HCT116 (cell line): ENCODE measurements around the gene CRY1. TPM values are rescaled to one million over a fixed set of nuclear protein-coding genes. Genes with fewer than 3 reads are reported as not detected.

Experiments
- ATAC-seq: fragments of 200-7000 bp; cut with Tn5 transposase; 2 replicates; pipeline ENCODE4 v1.9.1; 2020; ENCODE audit warnings: mild to moderate bottlenecking, moderate library complexity
- BruUV-seq: library from RNA; stranded (reverse); fragments of 400-500 nt; replicated peaks from 2 replicates; lab custom pipeline; 2021; lab: Mats Ljungman, UMichigan
- CTCF ChIA-PET: fragments of 300-600 bp; sonication (Branson Sonifier 250); formaldehyde crosslinking; loops from one replicate; lab custom pipeline; 2021; ENCODE audit warnings: antibody characterized with exemption; lab: Charles Lee
- POLR2A ChIA-PET: fragments of 300-600, 350-600 bp; sonication (Branson Sonifier 250); formaldehyde crosslinking; loops from one replicate; lab custom pipeline; 2021; ENCODE audit warnings: antibody characterized with exemption; lab: Charles Lee
- RAD21 ChIA-PET, 2 experiments: fragments of 300-600 bp; sonication (Branson Sonifier 250); formaldehyde crosslinking; loops; one replicate each; lab custom pipeline; 2023; ENCODE audit warnings: low total read pairs in 2 of 2; ENCODE audit not compliant: uncharacterized antibody in 2 of 2, unreplicated experiment in 2 of 2, low non-redundant PET in 1 of 2; lab: Charles Lee
- DNase-seq: peaks from one replicate; pipeline ENCODE4 v3.0.0-alpha.2; 2010; ENCODE audit warnings: low read depth, low spot score
- H2AFZ ChIP-seq: fragments of 200-600 bp; shearing (Covaris generic), sonication (generic); 2 replicates; pipeline ENCODE4 v1.6.1; 2017; ENCODE audit warnings: low read depth, mixed run types, mixed read lengths, antibody characterized with exemption, low read length; ENCODE audit not compliant: poor library complexity, severe bottlenecking
- H3K27ac ChIP-seq: 2 replicates; pipeline ENCODE4 v1.5.1; 2012; ENCODE audit warnings: low read depth, low read length
- H3K27me3 ChIP-seq: fragments of 200-600 bp; sonication (generic); 2 replicates; pipeline ENCODE4 v1.6.1; 2016; ENCODE audit warnings: mixed run types, low read length, mixed read lengths; ENCODE audit not compliant: insufficient read depth
- H3K36me3 ChIP-seq, 2 experiments: fragments of 200-500 bp in 1 of 2; fragments of 200-600 bp in 1 of 2; sonication (Bioruptor generic) in 1 of 2; sonication (generic) in 1 of 2; 2 replicates each; pipeline versions ENCODE4 v1.5.1 to v1.6.1; 2014 to 2016; ENCODE audit warnings: low read length in 2 of 2, inconsistent platforms in 1 of 2, mixed read lengths in 1 of 2, mixed run types in 1 of 2; ENCODE audit not compliant: insufficient read depth in 2 of 2, control insufficient read depth in 1 of 2
- H3K4me1 ChIP-seq, 2 experiments: fragments of 200-600 bp in 1 of 2; sonication (generic) in 1 of 2; 2 replicates each; pipeline versions ENCODE4 v1.5.1 to v1.6.1; 2012 to 2017; ENCODE audit warnings: low read length in 2 of 2, inconsistent platforms in 1 of 2, mild to moderate bottlenecking in 1 of 2, mixed read lengths in 1 of 2, mixed run types in 1 of 2, moderate library complexity in 1 of 2; ENCODE audit not compliant: insufficient read depth in 2 of 2, control insufficient read depth in 1 of 2
- H3K4me2 ChIP-seq: fragments of 200-600 bp; sonication (generic); 2 replicates; pipeline ENCODE4 v1.6.1; 2017; ENCODE audit warnings: mixed run types, low read length, mixed read lengths
- H3K4me3 ChIP-seq, 2 experiments: fragments of 200-600 bp in 1 of 2; sonication (generic) in 1 of 2; replicated peaks in 1 of 2; 2 replicates each; pipeline ENCODE4 v1.5.1; 2011 to 2016; ENCODE audit warnings: low read length in 2 of 2, control low read depth in 1 of 2, low read depth in 1 of 2, mild to moderate bottlenecking in 1 of 2, mixed read lengths in 1 of 2, mixed run types in 1 of 2
- H3K79me2 ChIP-seq: fragments of 200-600 bp; sonication (generic); 2 replicates; pipeline ENCODE4 v1.6.1; 2017; ENCODE audit warnings: mild to moderate bottlenecking, mixed run types, low read length, moderate library complexity, mixed read lengths; ENCODE audit not compliant: insufficient read depth
- H3K9ac ChIP-seq: fragments of 200-600 bp; sonication (generic); 2 replicates; pipeline ENCODE4 v1.6.1; 2016; ENCODE audit warnings: low read length, mixed read lengths
- H3K9me2 ChIP-seq: fragments of 200-600 bp; sonication (generic), shearing (Covaris generic); 2 replicates; pipeline ENCODE4 v1.6.1; 2017; ENCODE audit warnings: mixed run types, mild to moderate bottlenecking, moderate library complexity; ENCODE audit not compliant: insufficient read depth
- H3K9me3 ChIP-seq, 2 experiments: fragments of 200-500 bp in 1 of 2; fragments of 200-600 bp in 1 of 2; sonication (Bioruptor generic) in 1 of 2; sonication (generic) in 1 of 2; 2 replicates each; pipeline ENCODE4 v1.6.1; 2014 to 2017; ENCODE audit warnings: low read length in 2 of 2, mixed read lengths in 2 of 2, inconsistent platforms in 1 of 2, low read depth in 1 of 2, mild to moderate bottlenecking in 1 of 2, mixed run types in 1 of 2, moderate library complexity in 1 of 2; ENCODE audit not compliant: control insufficient read depth in 1 of 2, insufficient read depth in 1 of 2
- H4K20me1 ChIP-seq: fragments of 200-600 bp; sonication (generic), shearing (Covaris generic); 2 replicates; pipeline ENCODE4 v1.6.1; 2017; ENCODE audit warnings: mixed run types, mild to moderate bottlenecking, moderate library complexity; ENCODE audit not compliant: insufficient read depth
- EGR1 ChIP-seq: IDR thresholded peaks from 2 replicates; pipeline ENCODE4 v1.6.1; 2012; ENCODE audit warnings: low read depth
- EZH2 ChIP-seq: fragments of 200-600 bp; sonication (generic); IDR thresholded peaks from 2 replicates; pipeline ENCODE4 v1.6.1; 2017; ENCODE audit warnings: antibody characterized with exemption, mixed run types
- FOSL1 ChIP-seq: IDR thresholded peaks from 2 replicates; pipeline ENCODE4 v1.6.1; 2012; ENCODE audit warnings: low read depth
- JUND ChIP-seq: IDR thresholded peaks from 2 replicates; pipeline ENCODE4 v1.6.1; 2012
- POLR2A ChIP-seq: IDR thresholded peaks from 2 replicates; pipeline ENCODE4 v1.7.0; 2011; ENCODE audit warnings: borderline replicate concordance; ENCODE audit not compliant: insufficient read depth, insufficient read length; ENCODE audit errors: extremely low read depth
- SIN3A ChIP-seq: IDR thresholded peaks from 2 replicates; pipeline ENCODE4 v1.6.1; 2012; ENCODE audit warnings: low read depth
- TCF7L2 ChIP-seq: IDR thresholded peaks from 2 replicates; pipeline ENCODE4 v1.7.0; 2011; ENCODE audit warnings: borderline replicate concordance, inconsistent platforms; ENCODE audit not compliant: insufficient read depth, insufficient read length; ENCODE audit errors: extremely low read depth
- ZNF274 ChIP-seq: fragments of 200-500 bp; sonication (Bioruptor generic); IDR thresholded peaks from 2 replicates; pipeline ENCODE4 v1.6.1; 2014; ENCODE audit warnings: mild to moderate bottlenecking, low read depth, low read length, inconsistent platforms
- intact Hi-C: fragments of 100-400 bp; cut with micrococcal nuclease; formaldehyde crosslinking; loops from 2 replicates; pipeline ENCODE4 v1.10.0; 2022
- total RNA-seq: library from RNA; stranded (reverse); gene quantifications from one replicate; pipeline ENCODE4 v1.2.1, GENCODE V29; 2021; ENCODE audit not compliant: unreplicated experiment
- TF ChIP-seq, protein P1 (sequence below): IDR thresholded peaks from 2 replicates; pipeline ENCODE4 v1.6.1; 2011; ENCODE audit warnings: mild to moderate bottlenecking, low read length, moderate library complexity; ENCODE audit not compliant: insufficient replicate concordance; ENCODE audit errors: extremely low read depth

CRY1 gene
- total RNA-seq, 1 experiment from 2014 or later, result 16.3 TPM

DNA sequence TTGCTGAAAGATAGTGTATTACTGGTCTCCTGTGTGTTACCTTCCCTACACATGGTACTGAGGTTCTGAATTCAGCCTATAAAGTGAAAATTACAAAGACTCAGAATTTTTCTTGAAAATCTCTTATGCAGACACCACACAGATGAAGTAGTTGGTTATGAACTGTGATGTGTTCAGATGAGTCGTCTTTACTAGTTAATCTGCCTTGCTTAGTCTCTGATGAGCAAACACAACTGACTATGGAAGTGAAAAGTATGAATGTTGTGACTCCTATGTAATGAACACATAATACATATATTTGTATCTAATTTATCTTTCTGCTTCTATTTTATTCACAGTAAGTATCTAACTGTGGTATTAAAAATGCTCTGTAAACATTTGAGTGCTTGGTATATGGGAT, 111.1 kb downstream of the CRY1 start:
- Histone ChIP-seq H2AFZ (no peak overlapping the region), H3K9ac (no peak overlapping the region), H3K27me3 (no peaks in the 10 kb centered on the region), H4K20me1 (no peaks in the 10 kb centered on the region), H3K9me2 (no peaks in the 10 kb centered on the region), H3K27ac (no peak overlapping the region), H3K9me3 (no peaks in the 10 kb centered on the region), H3K36me3 (peaks cover 0 to 5% of the 10 kb centered on the region in 2 experiments; a peak in 1 of 4 replicates), H3K4me1 (peaks cover 5 to 9% of the 10 kb centered on the region in 2 experiments; a peak in 3 of 4 replicates), H3K79me2 (peaks cover 6% of the 10 kb centered on the region; the same call in 1 of the 2 replicates), H3K4me3 (no peak overlapping the region), H3K4me2 (no peak overlapping the region)
- intact Hi-C loops, result no loop called here
- no TSS peak for BruUV-seq
- RAD21 ChIA-PET, result no interaction called here
- POLR2A ChIA-PET, result no interaction called here
- ATAC-seq (no peak), DNase-seq (no peak)
- CTCF ChIA-PET, result no interaction called here
- TF ChIP-seq EGR1, result no peak
- TF ChIP-seq FOSL1, result no peak
- TF ChIP-seq, protein P1, sequence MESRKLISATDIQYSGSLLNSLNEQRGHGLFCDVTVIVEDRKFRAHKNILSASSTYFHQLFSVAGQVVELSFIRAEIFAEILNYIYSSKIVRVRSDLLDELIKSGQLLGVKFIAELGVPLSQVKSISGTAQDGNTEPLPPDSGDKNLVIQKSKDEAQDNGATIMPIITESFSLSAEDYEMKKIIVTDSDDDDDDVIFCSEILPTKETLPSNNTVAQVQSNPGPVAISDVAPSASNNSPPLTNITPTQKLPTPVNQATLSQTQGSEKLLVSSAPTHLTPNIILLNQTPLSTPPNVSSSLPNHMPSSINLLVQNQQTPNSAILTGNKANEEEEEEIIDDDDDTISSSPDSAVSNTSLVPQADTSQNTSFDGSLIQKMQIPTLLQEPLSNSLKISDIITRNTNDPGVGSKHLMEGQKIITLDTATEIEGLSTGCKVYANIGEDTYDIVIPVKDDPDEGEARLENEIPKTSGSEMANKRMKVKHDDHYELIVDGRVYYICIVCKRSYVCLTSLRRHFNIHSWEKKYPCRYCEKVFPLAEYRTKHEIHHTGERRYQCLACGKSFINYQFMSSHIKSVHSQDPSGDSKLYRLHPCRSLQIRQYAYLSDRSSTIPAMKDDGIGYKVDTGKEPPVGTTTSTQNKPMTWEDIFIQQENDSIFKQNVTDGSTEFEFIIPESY, result no peak
- no peak for TF ChIP-seq JUND
- TF ChIP-seq SIN3A, result no peak
- TF ChIP-seq TCF7L2, result no peak
- no peak for TF ChIP-seq EZH2
- no peak for TF ChIP-seq POLR2A

DNA sequence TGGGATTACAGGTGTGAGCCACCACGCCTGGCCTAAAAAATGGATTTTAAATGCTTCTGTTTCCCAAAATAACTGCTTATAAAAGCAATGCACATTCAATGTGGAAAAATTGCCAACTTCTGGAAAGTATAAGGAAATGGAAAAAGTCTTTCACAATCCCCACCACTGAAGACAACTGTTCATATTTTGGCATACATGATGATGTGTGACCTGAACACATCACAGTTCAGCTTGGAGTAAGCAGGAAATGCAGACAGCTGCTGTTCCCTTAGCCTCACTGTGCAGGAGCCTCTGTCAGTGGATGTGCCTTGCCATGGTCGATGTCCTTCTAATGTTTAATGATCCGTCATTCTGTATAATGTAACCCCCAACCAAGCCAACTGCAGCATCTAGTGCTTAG, 111.6 kb downstream of the CRY1 start:
- RAD21 ChIA-PET, result no interaction called here
- Histone ChIP-seq H3K9ac (no peak overlapping the region), H3K27ac (no peak overlapping the region), H3K4me1 (peaks cover 4 to 7% of the 10 kb centered on the region in 2 experiments; a peak in 2 of 4 replicates), H4K20me1 (no peaks in the 10 kb centered on the region), H3K79me2 (peaks cover 6% of the 10 kb centered on the region; the same call in 1 of the 2 replicates), H2AFZ (no peak overlapping the region), H3K9me3 (no peaks in the 10 kb centered on the region), H3K4me2 (no peak overlapping the region), H3K9me2 (no peaks in the 10 kb centered on the region), H3K36me3 (peaks cover 0 to 5% of the 10 kb centered on the region in 2 experiments; a peak in 1 of 4 replicates), H3K27me3 (no peaks in the 10 kb centered on the region), H3K4me3 (no peak overlapping the region)
- no peak for DNase-seq
- ATAC-seq, result no peak
- no peak for TF ChIP-seq ZNF274
- no peak for TF ChIP-seq EZH2
- CTCF ChIA-PET, result no interaction called here
- intact Hi-C loops, result no loop called here
- POLR2A ChIA-PET, result no interaction called here
- no TSS peak for BruUV-seq
